ENCODE results near the gene TPGS1.
"Not testable (repeated sequence)": the region's sequence is repeated elsewhere in the genome, so short reads cannot be mapped to it uniquely, and the experiment has no call there.

The TPGS1 gene

DNA sequence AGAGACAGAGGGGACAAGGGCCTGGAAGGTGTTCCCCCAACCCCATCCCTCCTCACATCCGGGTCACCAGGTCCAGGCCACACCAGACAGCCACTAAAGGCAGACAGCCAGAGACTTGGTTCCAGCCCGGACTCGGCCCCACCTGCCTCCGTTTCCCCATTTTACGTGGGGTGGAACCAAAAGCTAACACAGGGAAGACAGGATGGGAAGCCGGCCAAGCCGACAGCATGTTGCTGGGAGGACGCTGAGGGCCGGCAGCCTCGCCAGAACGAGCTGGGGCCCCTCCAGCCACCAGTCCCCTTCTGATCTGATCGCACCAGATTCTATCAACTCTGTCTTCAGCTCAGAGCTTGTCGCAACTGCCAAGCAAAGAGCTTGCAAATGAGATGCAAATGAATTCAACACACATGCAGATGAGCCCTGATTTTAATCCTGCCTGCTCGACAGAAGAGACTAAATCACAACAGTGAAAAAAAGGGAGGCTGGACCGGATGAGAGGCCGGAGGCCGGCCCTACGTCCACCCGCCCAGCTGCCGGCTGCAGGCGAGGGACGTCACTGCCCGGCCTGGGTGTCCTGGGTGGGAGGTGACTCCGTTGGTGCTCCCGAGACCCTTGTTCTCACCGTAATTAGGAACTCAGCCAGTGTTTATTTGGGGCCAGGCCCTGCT is 28.9 kb upstream of the TPGS1 start:
- DNase-seq = no peak

- no peak for DNase-seq
These were observed 28.3 kb upstream of the TPGS1 start for GRCh38 chr19:478976-479375.

DNA sequence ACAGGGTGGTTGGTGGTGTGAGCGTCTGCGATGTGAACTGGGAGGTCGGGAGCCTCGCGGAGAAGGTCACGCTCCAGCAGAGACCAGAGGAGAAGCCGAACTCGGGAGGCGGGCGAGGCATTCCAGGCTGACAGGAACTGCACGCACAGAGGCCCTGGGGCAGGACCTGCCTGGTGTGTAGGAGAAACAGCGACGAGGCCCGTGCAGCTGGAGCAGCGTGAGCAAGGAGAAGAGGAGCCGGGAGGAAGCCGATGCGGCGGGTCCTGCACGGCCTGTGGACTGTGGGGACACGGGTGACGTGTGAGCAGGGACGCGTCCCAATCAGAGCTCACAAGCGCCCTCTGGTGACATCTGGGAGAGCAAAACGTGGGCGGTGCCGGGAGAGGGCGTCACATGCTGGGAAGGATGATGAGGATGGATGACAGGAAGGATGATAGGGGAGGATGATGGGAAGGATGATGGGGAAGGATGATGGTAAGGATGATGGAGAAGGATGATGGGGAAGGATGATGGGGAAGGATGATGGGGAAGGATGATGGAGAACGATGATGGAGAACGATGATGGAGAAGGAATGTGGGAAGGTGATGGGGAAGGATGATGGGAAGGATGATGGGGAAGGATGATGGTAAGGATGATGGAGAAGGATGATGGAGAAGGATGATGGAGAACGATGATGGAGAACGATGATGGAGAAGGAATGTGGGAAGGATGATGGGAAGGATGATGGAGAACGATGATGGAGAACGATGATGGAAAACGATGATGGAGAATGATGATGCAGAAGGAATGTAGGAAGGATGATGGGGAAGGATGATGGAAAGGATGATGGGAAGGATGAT is 27.1 kb upstream of the TPGS1 start:
- peak; percentile 6 for DNase-seq

DNA sequence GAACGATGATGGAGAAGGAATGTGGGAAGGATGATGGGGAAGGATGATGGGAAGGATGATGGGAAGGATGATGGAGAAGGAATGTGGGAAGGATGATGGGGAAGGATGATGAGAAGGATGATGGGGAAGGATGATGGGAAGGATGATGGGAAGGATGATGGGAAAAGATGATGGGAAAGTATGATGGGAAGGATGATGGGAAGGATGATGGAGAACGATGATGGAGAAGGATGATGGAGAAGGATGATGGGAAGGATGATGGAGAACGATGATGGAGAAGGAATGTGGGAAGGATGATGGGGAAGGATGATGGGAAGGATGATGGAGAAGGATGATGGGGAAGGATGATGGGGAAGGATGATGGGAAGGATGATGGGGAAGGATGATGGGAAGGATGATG is 26.2 kb upstream of the TPGS1 start:
- not testable (repeated sequence) for DNase-seq

GRCh38 chr19:482186-483041 is 24.9 kb upstream of the TPGS1 start:
- DNase-seq = no peak

GRCh38 chr19:483332-484072 is 23.8 kb upstream of the TPGS1 start:
- no peak for DNase-seq

DNA sequence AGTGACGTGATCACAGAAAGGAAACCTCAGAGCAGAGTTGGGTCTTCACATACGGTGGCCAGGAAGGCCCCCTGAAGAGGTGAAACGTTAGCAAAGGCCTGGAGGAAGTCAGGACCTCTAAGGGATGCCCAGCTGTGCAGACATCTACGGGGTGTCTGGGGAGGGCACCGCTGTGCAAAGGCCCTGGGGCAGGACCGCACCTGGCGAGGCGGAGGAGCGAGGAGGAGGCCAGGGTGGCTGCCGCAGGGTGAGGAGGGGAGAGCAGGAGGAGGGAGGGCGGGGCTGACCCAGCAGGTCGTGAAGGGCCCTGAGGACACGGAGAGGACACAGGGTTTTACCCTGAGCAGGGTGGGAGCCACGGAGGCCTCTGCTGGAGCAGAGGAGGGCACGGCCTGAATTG is 22.8 kb upstream of the TPGS1 start:
- DNase-seq = no peak

DNA sequence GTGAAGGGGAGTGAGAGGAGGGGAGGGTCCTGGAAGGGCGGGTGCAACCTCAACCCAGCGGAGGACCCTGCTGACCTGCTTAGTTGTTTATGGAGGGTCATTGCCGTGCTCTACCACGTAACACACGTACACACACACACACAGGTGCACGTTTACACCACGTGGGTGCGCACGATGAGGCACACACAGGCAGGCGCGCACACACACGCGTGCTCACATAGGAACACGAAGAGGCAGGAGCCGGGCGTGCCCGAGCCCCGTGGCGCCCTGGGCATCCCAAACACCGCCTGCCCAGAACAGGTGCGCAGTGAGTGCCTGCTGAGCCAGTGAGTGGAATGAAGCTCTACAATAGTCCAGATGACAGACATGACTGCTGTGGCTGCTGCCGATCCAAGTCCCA is 22.2 kb upstream of the TPGS1 start:
- DNase-seq = peak; percentile 17

DNA sequence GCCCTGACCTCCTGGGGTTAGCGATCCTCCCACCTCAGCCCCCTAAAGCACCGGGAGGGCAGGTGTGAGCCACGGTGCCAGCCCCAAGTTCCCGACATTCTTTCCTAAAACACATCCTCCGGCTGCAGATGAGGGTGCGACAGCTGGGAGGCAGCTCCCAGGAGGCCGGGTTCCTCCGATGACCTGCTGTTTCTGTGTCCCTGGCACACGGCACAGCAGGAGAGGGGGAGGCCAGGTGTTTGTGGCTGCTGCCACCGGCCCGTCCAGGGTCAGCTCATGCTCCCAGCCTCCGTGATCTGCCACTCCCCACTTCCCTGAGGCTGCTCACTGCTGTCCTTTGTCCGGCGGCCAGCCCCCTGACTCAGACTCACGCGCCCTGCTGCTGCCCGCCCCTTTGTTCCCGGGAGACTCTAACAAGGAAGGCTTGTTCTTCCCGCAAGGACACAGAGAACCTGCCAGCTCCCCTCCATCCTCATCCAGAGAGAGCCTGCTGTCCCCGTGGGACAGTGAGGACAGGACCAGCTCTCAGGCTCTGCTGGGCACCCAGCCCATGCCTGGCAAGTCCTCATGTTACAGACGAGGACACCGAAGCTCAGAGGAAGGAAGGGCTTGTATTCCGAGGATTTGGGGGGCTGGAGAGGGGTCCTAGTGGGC is 21.6 kb upstream of the TPGS1 start:
- no peak for DNase-seq

DNA sequence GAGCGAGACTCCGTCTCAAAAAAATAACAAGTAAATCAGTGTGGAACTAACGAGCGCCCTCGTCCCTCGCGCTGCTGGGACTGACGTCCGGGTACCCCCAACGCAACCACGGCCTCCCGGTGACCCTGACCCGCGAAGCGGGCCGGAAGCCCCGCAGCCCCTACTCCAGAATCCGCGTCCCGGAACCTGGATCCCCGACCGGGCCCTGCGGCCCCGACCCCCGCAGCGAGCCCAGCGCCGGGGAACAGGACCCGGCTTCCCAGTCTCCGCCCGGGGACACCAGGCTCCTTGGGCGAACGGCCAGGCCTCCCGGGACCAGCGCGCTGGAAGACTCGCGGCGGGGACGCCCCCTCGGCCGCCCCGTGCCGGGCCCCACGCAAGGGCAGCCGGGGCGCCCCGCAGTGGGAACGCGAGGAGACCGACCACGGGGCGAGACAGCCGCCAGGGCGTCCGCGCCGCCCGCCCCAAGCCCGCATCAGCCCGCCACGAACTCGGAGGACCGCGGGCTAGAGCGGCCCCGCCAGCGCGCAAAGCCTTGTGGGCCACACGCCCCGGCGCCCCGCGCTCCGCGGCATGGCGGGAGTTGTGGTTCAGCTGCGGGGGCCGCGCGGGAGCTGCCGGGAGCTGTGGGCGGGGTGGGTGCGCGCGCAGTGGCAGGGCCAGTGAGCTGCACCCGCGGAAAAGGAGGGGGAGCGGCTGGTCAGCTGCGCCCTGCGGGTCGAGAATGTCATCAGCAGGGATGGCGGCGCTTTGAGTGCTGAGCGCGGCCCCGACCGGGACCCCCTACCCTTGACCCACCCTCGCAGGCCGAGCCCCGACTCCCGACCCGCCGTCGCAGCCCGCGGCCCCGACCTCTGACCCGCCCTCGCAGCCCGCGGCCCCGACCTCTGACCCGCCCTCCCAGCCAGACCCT is 18.5 kb upstream of the TPGS1 start:
- DNase-seq = peak; percentile 74

- DNase-seq = no peak
These were observed 17.7 kb upstream of the TPGS1 start for GRCh38 chr19:489418-490196.

DNA sequence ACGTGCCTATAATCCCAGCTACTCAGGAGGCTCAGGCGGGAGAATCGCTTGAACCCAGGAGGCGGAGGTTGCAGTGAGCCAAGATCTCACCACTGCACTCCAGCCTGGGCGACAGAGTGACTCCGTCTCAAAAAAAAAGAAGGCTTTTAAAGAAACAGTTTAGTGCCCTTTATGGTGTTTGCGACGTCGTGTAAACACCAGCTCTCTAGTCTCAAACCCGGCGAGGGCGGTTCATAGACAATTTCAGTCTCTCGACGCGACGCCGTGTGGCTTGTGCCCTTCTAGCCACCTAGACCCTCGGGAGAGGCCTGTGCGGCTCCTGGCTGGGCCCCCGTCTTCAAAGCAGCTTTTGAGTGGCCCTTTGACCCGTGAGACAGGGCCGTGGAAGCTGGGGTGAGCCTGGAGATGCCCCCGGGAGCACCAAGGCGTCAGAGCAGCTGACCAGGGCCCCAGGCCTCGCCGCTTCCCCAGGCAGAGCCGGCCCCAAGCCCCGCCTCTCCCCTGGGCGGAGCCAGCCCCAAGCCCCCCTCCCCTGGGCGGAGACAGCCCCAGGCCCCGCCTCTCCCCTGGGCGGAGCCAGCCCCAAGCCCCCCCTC is 16.1 kb upstream of the TPGS1 start:
- no peak for DNase-seq

GRCh38 chr19:492091-492531 is 15.2 kb upstream of the TPGS1 start:
- no peak for DNase-seq

- DNase-seq = no peak
These were observed 13.7 kb upstream of the TPGS1 start for GRCh38 chr19:493391-494170.

DNA sequence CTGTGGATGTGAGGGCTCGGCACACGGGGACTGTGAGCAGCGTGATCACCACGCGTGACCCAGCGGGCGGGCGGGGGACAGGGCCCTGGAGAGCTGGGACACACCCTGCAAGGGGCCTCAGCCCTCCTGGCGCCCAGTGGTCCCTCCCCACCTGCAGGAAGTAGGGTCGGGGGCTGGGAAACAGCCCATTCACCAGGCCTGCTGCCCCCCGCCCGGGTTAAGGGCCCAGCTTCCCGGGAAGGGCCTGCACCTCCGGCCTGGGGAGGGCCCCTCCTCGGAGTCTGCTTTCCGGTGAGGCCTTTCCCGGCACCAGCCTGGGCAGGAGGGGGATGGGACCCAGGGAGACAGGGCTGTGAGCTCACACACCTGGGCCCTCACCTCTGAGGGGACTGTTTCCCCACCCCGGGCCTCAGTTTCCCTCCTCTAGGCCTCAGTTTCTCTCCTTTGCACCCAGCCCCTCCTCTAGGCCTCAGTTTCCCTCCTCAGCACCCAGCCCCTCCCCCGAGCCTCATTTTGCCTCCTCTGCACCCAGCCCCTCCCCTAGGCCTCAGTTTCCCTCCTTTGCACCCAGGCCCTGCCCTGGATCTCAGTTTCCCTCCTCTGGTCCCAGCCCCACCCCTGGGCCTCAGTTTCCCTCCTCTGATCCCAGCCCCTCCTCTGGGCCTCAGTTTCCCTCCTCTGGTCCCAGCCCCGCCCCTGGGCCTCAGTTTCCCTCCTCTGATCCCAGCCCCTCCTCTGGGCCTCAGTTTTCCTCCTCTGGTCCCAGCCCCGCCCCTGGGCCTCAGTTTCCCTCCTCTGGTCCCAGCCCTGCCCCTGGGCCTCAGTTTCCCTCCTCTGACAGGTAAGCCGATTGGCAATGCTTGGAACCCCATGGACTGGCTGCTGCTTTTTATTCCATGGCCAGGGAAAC is 12.9 kb upstream of the TPGS1 start:
- no peak for DNase-seq

GRCh38 chr19:495081-495401 is 12.3 kb upstream of the TPGS1 start:
- DNase-seq = no peak

DNA sequence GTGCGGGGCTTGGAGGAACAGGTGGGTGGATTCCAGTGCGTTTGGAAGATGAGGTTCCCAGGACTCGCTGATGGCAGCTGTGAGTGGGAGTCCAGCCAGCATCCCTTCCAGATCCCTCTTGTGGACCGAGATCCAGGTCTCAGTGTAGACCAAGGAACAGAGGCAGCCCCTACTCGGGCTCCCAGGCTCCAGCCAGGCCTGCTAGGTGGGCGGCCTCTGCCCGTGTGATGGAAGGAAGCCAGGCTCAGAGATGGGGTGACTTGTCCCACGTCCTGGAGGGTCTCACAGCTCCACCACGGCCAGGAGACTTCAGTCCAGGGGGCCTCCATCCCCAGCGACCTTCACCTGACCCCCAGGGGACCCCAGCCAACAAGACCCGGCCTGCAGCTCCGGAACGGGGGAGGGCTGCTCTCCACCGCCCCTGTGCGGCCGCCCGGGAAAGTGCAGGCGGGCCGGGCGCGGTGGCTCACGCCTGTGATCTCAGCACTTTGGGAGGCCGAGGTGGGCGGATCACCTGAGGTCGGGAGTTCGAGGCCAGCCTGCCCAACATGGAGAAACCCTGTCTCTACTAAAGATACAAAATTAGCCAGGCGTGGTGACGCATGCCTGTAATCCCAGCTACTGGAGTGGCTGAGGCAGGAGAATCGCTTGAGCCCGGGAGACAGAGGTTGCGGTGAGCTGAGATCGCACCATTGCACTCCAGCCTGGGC is 11.7 kb upstream of the TPGS1 start:
- no peak for DNase-seq

Measured in NCI-H510A treated with DMSO at 0.1 percent for 48 hours (cell line).